GM10847 (cell line): ENCODE measurements around the gene AXDND1.

Experiments used
- POLR2A ChIP-seq: IDR thresholded peaks from 2 replicates; pipeline ENCODE4 v1.6.1; 2011; ENCODE audit not compliant: insufficient read length; ENCODE audit errors: extremely low read depth

The AXDND1 gene

GRCh38 chr1:179554427-179554826 is 188.7 kb downstream of the AXDND1 start:
- TF ChIP-seq POLR2A: no peak

GRCh38 chr1:179558078-179558477 is 192.3 kb downstream of the AXDND1 start:
- no peak for TF ChIP-seq POLR2A

- no peak for TF ChIP-seq POLR2A
These were observed 209.9 kb downstream of the AXDND1 start, which contains the start of gene NPHS2 for GRCh38 chr1:179575497-179576314. Gene NPHS2, minus strand, starts transcription at chr1:179575948. Its CDS starts 84 bp downstream, at chr1:179575864.

GRCh38 chr1:179576509-179576908 is 210.7 kb downstream of the AXDND1 start:
- no peak for TF ChIP-seq POLR2A

GRCh38 chr1:179583771-179584320 is 218.1 kb downstream of the AXDND1 start:
- TF ChIP-seq POLR2A: no peak

- TF ChIP-seq POLR2A: no peak
These were observed 220.5 kb downstream of the AXDND1 start for GRCh38 chr1:179586107-179586823.

GRCh38 chr1:179587336-179587735 is 221.6 kb downstream of the AXDND1 start:
- TF ChIP-seq POLR2A: no peak

- TF ChIP-seq POLR2A: no peak
These were observed 222.8 kb downstream of the AXDND1 start for GRCh38 chr1:179588425-179589024.

- TF ChIP-seq POLR2A: no peak
These were observed 223.7 kb downstream of the AXDND1 start for GRCh38 chr1:179589509-179589908.

GRCh38 chr1:179590671-179591070 is 224.9 kb downstream of the AXDND1 start:
- no peak for TF ChIP-seq POLR2A

GRCh38 chr1:179591253-179591591 is 225.5 kb downstream of the AXDND1 start:
- no peak for TF ChIP-seq POLR2A

- TF ChIP-seq POLR2A: no peak
These were observed 226.1 kb downstream of the AXDND1 start, which contains the start of gene TDRD5 for GRCh38 chr1:179591592-179592580. Gene TDRD5, plus strand, starts transcription at chr1:179591832. Its CDS starts 784 bp downstream, at chr1:179592616.

- no peak for TF ChIP-seq POLR2A
These were observed 232.9 kb downstream of the AXDND1 start for GRCh38 chr1:179598631-179599030.

GRCh38 chr1:179599623-179600249 is 234.0 kb downstream of the AXDND1 start:
- TF ChIP-seq POLR2A: no peak
